Upper lobe of left lung (tissue), 6 donors: ENCODE measurements around the gene USP31. TPM values are rescaled to one million over a fixed set of nuclear protein-coding genes. Genes with fewer than 3 reads are reported as not detected.

Experiments used
- ATAC-seq, 2 donors: fragments of 200-7000 bp; cut with Tn5 transposase; one replicate each; pipeline ENCODE4 v1.9.1; 2022; ENCODE audit warnings: mild to moderate bottlenecking in 2 of 2, moderate library complexity in 2 of 2; ENCODE audit not compliant: low FRiP score in 2 of 2
- DNase-seq, 2 donors: peaks; one replicate each; pipeline ENCODE4 v3.0.0-alpha.2; 2019 to 2020
- H3K27ac ChIP-seq, 4 donors: fragments of 200-600 bp; sonication (generic); one replicate each; pipeline ENCODE4 v1.5.1; 2016 to 2019
- H3K27me3 ChIP-seq, 4 donors: fragments of 200-600 bp; sonication (generic); one replicate each; pipeline ENCODE4 v1.5.1; 2017 to 2019
- H3K36me3 ChIP-seq, 4 donors: fragments of 200-600 bp; sonication (generic); one replicate each; pipeline ENCODE4 v1.5.1; 2016 to 2019
- H3K4me1 ChIP-seq, 4 donors: fragments of 200-600 bp; sonication (generic); one replicate each; pipeline ENCODE4 v1.5.1; 2018 to 2019
- H3K4me3 ChIP-seq, 4 donors: fragments of 200-600 bp; sonication (generic); one replicate each; pipeline ENCODE4 v1.5.1; 2017 to 2019; ENCODE audit warnings: mild to moderate bottlenecking in 2 of 4, moderate library complexity in 1 of 4
- H3K9me3 ChIP-seq, 4 donors: fragments of 200-600 bp; sonication (generic); one replicate each; pipeline ENCODE4 v1.5.1; 2018 to 2019
- EP300 ChIP-seq, 4 donors: sonication (generic); formaldehyde crosslinking; IDR thresholded peaks; one replicate each; pipeline ENCODE4 v1.5.1; 2017; ENCODE audit warnings: antibody characterized with exemption in 4 of 4, control low read depth in 2 of 4
- POLR2A ChIP-seq, 4 donors: fragments of 450-650 bp; IDR thresholded peaks; one replicate each; pipeline ENCODE4 v1.5.1; 2016 to 2017; ENCODE audit warnings: antibody characterized with exemption in 4 of 4, mild to moderate bottlenecking in 2 of 4
- POLR2AphosphoS5 ChIP-seq, 2 donors: sonication (generic); formaldehyde crosslinking; IDR thresholded peaks; one replicate each; pipeline ENCODE4 v1.5.1; 2017; ENCODE audit warnings: antibody characterized with exemption in 2 of 2
- WGBS, 2 donors: methylation state at CpG; one replicate each; pipeline ENCODE4 v1.1.5; 2017 to 2018; 5-methylcytosine and 5-hydroxymethylcytosine counted together
- total RNA-seq, 6 donors: library from RNA; depleted of rRNA in 4 of 6; stranded (reverse); fragments of >200 nt in 4 of 6; gene quantifications; one replicate each; pipeline versions ENCODE4 v1.1.0 to v1.2.1, GENCODE V29; 2016 to 2021
- TF ChIP-seq, protein P1 (sequence below), 6 experiments: fragments of 450-650 bp in 4 of 6; fragments of 200-600 bp in 2 of 6; sonication (generic) in 2 of 6; IDR thresholded peaks; one replicate each; pipeline ENCODE4 v1.5.1; 2016 to 2019; ENCODE audit warnings: antibody characterized with exemption in 6 of 6
- donor health status: DM: no; HTN: no; CAD: no; lungs with moderate emphysema.
- donor health status: DM: no; HTN: yes; CAD: no; lungs with severe emphysema.

The USP31 gene
- total RNA-seq, 6 donors from 2014 or later, result 8.8 to 20.2 (median 15.0) TPM

GRCh38 chr16:23071196-23072083 is 77.8 kb downstream of the USP31 start:
- Histone ChIP-seq H3K36me3 (peaks cover 9 to 89% (median 41%) of the 10 kb centered on the region in 4 donors), H3K27ac (peak overlapping the region in 2 of 4 donors; percentile 1 to 69), H3K4me1 (peaks cover 0 to 8% (median 0%) of the 10 kb centered on the region in 4 donors), H3K27me3 (no peaks in the 10 kb centered on the region), H3K4me3 (no peak overlapping the region), H3K9me3 (no peaks in the 10 kb centered on the region)
- ATAC-seq, result peak in 1 of 2 donors; percentile 34
- TF ChIP-seq POLR2AphosphoS5 (IDR thresholded peaks at IDR 0.05) (no peak), EP300 (IDR thresholded peaks at IDR 0.05) (no peak), POLR2A (IDR thresholded peaks at IDR 0.05) (no peak)
- TF ChIP-seq, protein P1, sequence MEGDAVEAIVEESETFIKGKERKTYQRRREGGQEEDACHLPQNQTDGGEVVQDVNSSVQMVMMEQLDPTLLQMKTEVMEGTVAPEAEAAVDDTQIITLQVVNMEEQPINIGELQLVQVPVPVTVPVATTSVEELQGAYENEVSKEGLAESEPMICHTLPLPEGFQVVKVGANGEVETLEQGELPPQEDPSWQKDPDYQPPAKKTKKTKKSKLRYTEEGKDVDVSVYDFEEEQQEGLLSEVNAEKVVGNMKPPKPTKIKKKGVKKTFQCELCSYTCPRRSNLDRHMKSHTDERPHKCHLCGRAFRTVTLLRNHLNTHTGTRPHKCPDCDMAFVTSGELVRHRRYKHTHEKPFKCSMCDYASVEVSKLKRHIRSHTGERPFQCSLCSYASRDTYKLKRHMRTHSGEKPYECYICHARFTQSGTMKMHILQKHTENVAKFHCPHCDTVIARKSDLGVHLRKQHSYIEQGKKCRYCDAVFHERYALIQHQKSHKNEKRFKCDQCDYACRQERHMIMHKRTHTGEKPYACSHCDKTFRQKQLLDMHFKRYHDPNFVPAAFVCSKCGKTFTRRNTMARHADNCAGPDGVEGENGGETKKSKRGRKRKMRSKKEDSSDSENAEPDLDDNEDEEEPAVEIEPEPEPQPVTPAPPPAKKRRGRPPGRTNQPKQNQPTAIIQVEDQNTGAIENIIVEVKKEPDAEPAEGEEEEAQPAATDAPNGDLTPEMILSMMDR (IDR thresholded peaks at IDR 0.05), result no peak
- 55 to 66% methylated on average over 8 of the region's 8 CpGs for WGBS, 2 donors
- DNase-seq, result peak in 1 of 2 donors; percentile 30

- Histone ChIP-seq H3K4me1 (peaks cover 0 to 8% (median 0%) of the 10 kb centered on the region in 4 donors), H3K36me3 (peaks cover 9 to 83% (median 40%) of the 10 kb centered on the region in 4 donors), H3K4me3 (no peak overlapping the region), H3K27ac (no peak overlapping the region), H3K9me3 (no peaks in the 10 kb centered on the region), H3K27me3 (no peaks in the 10 kb centered on the region)
- WGBS, 2 donors, result 92 to 98% methylated on average over 6 of the region's 6 CpGs
- TF ChIP-seq EP300 (IDR thresholded peaks at IDR 0.05) (no peak), POLR2AphosphoS5 (IDR thresholded peaks at IDR 0.05) (no peak), POLR2A (IDR thresholded peaks at IDR 0.05) (no peak)
- TF ChIP-seq, protein P1 (IDR thresholded peaks at IDR 0.05), result no peak
- ATAC-seq, result no peak
- DNase-seq, result no peak
Measured at GRCh38 chr16:23069844-23070243, 79.4 kb downstream of the USP31 start.

DNA sequence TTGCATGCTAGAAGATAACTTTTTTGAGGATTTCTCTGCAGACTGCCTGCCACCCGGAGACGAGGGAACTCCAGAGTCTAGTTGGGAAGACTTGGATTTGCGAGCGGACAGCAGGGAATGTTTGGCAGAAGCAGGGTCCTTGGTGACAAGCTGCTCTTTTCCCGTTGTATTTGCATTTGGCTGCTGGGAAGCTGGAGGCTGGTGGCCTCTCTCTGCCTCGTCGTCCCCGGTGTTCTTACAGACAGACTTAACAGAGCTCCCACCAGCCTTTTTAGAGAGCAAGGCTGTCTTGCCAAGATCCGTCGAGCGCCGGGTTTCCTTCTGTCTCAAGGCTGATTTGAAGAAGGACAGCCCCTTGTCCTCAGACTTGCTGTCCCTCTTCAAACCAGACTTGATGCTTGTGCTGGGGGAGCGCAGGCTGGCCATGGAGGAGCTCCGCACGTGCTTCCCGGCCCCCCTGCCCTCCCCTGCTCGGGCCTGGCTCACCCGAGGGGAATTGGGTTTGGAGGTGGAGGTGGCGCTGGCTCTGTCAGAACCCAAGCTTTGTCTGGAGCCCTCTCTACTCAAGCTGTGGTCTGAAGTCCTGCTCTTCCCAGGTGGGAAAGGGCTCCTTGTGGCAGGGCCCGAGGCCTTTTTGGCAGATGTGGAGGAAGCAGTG is 81.0 kb downstream of the USP31 start:
- no peak for ATAC-seq
- Histone ChIP-seq H3K27me3 (no peaks in the 10 kb centered on the region), H3K9me3 (no peaks in the 10 kb centered on the region), H3K36me3 (peaks cover 9 to 67% (median 34%) of the 10 kb centered on the region in 4 donors), H3K27ac (no peak overlapping the region), H3K4me1 (peaks cover 0 to 8% (median 0%) of the 10 kb centered on the region in 4 donors), H3K4me3 (no peak overlapping the region)
- 95% methylated on average over 20 of the region's 20 CpGs for WGBS, 2 donors
- TF ChIP-seq EP300 (IDR thresholded peaks at IDR 0.05) (no peak), POLR2AphosphoS5 (IDR thresholded peaks at IDR 0.05) (no peak), POLR2A (IDR thresholded peaks at IDR 0.05) (no peak)
- TF ChIP-seq, protein P1 (IDR thresholded peaks at IDR 0.05), result no peak
- DNase-seq, result peak in 1 of 2 donors; percentile 43

DNA sequence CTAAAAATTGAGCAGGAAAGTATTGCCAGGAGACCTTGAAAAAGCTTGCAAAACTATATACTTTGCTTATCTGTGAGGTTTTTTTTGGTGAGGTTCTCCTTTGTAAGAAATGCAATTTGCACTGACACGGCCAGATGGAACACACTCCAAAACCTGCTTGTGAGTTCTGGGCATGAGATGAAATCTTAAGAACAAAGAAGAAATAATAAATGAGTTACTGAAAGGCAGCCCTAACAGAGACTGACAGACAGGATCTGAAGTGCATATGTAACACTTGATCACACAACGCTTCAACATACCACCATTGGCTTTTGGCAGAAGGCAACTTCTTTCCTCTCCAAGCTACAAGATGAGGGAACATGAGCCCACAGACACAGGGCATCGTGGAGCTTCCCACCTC is 82.6 kb downstream of the USP31 start:
- H3K9me3 ChIP-seq, result no peaks in the 10 kb centered on the region
- H3K36me3 ChIP-seq, result peaks cover 7 to 52% (median 31%) of the 10 kb centered on the region in 4 donors
- TF ChIP-seq POLR2A (IDR thresholded peaks at IDR 0.05), result no peak
- TF ChIP-seq EP300 (IDR thresholded peaks at IDR 0.05), result no peak
- no peak for TF ChIP-seq POLR2AphosphoS5 (IDR thresholded peaks at IDR 0.05)
- TF ChIP-seq, protein P1 (IDR thresholded peaks at IDR 0.05), result no peak
- no peaks in the 10 kb centered on the region for H3K27me3 ChIP-seq
- DNase-seq, result no peak
- H3K4me3 ChIP-seq, result no peak overlapping the region
- H3K27ac ChIP-seq, result no peak overlapping the region
- H3K4me1 ChIP-seq, result peaks cover 0 to 3% (median 0%) of the 10 kb centered on the region in 4 donors
- no peak for ATAC-seq
- 76 to 84% methylated on average over 3 of the region's 3 CpGs for WGBS, 2 donors
